HG02763 (cell line): ENCODE data around the gene ADGRB2.
"Not testable (repeated sequence)": the region's sequence is repeated elsewhere in the genome, so short reads cannot be mapped to it uniquely, and the experiment has no call there.

Experiments used
- ATAC-seq: cut with Tn5 transposase; IDR thresholded peaks from one replicate; pipeline ENCODE4 v1.9.1; 2021; ENCODE audit warnings: mild to moderate bottlenecking, moderate library complexity; ENCODE audit not compliant: unreplicated experiment

ADGRB2 gene

DNA sequence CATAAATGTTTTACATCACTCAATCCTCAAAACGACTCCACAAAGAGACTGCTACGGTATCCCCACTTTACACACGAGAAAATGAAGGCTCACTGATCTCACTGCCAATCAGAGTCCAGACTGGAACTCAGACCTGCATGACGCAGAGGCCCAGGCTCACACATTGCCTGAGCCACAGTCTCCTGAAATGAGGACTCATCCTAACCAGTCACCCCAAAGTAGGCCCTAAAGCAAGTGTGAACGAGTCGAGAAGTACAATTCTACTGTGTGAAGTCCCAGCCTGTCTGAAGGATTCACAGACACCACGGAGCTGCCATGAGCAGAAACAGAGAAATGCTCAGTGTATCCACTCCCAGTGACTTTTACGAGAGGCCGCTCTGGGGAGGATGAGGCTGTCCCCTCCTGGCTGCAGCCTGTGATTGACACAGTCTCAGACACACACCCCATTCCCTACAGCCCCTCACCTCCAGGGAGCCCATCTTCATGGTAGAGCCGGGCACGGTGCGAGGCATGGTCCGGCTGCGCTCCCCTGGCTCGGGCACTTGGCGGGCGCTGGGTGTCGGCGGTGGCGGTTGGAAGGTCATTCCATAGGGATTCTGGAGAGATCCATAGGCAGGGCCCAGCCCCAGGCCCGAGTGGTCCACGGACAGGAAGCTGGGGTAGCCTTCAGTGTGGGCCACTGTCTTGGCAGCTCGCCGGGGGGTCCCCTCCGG, 33.6 kb downstream of the ADGRB2 start:
- ATAC-seq, result no peak

DNA sequence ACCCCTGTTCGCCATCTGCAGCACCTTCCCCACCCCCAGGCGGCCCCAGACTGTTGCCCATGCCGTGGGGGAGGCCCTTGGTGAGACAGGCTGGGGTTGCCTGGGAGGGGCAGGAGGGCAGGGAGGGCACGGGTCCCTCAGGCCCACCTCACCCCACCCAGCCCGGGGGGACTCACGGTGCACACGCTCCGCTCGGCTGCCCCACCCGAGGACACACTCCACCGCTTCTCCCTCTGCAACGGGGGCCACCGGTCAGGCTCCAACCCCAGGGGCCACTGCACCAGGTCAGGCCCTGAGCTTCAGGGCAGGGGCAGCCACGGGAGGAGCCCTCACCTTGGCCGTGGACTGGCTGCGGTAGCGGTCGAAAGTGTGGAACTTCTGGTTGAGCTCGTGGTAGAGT, 36.3 kb downstream of the ADGRB2 start:
- ATAC-seq, result no peak

DNA sequence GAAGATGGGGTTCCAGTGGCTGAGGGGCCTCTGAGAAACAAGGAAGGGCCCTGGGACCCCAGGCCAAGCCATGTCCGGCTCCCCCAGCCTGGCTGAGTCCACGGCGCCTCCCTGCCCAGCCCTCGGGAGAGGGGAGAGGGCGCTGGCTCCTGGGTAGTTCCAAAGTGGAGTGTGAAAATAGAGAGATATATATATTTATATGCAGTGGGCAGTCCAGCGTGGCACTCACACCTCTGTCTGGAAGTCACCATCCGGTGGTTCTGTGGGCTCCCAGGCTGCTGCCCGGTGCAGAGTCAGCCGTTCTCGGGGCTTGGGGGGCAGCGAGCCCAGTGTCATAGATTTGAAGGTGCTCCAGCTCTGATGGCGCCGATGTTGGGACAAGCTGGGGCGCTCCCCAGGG, 36.9 kb downstream of the ADGRB2 start:
- no peak for ATAC-seq

DNA sequence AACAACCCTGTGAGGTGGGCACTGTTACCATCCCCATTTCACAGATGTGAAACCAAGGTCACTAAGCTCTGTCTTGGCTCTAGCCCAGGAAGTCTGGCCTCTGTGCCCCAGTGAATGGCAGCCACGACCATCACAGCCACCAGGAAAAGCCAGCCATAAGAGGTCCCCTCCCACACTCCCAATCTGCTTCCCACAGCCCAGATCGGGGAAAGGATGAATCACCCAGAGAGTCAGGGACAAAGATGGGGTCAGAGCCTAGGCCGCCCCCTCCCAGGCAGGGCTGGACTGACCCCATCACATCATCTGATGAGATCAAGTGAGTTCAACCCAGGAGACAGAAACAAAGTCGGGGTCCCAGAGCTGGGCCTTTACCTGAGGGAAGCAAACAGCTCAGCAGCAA, 37.4 kb downstream of the ADGRB2 start:
- no peak for ATAC-seq

DNA sequence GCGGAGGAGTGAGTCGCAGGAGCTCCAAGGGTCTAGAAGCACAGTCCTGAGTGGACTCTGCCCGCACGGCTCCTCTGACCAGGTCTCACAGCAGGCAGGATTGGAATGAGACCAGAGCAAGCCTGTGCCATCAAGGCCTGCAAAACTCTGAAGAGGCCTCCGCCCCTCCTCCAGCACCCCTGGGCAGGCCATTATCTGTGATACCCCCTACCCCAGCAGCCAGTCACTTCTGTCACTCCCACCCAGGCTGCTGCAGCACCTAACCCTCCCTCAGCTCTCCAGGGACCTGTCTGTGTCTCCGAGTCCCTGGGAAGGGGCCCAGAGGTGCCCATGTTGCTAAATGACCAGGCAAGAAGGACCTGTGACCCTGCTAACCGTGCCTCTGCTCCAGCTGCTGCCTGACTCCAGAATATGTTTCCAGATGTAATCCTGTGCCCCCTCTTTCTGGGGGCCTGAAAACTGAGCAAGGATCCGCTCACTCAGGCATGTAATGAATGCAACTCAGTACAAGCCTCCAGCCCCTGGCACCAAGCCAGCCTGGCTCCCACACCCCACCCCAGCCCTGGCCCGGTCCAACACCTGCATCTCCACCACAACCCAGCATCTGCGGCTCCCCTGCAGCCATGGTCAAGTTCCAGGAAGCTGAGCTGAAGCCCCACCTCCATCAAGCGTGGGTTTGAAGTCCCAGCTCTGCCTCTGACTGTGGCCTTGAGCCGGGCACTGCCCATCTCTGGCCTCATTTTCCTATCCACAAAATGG, 38.2 kb downstream of the ADGRB2 start:
- ATAC-seq, result no peak

DNA sequence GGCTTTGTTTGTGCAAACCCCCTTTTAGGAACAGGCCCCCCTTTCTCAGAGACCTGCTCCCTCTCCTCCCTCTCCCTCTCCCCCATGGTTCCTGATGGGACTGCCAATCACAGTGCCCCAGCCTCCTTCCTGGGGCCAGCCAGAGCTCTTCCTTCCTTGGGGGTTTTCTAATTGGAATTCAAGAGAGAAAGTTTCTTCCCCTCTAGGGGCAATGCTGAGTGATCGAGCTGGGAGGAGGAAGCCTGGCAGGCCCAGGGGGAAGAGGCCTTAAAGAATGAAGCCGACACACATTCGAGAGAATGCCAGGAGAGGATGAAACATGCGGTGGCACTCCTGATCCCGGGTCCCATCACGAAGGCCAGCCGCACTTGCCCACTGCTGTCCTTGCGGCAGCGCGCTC, 39.0 kb downstream of the ADGRB2 start:
- ATAC-seq, result no peak

DNA sequence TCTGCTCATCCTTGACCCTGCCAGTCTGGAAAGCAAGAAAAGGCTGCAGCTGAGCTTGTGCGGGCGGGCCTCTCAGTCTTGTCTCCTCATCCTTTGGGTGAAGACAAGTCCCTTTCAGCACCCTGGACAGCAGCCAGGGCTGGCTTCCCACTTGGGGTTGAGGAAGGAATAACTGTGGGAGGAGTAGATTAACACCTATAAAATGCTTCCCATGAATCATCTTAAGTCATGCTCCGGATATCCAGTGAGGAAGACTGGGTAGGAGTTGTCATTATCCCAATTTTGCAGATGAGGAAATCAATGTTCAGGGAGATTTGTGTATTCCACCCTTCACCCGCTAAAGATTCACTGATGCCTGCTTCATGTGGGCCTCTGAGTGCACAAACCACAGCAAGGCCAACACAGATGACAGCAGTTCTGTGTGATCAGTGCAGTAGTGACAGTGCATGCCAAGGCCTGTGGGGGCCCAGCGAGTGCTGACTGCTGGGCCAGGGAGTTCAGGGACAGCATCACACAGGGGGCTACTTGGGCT, 40.2 kb downstream of the ADGRB2 start:
- ATAC-seq, result no peak

DNA sequence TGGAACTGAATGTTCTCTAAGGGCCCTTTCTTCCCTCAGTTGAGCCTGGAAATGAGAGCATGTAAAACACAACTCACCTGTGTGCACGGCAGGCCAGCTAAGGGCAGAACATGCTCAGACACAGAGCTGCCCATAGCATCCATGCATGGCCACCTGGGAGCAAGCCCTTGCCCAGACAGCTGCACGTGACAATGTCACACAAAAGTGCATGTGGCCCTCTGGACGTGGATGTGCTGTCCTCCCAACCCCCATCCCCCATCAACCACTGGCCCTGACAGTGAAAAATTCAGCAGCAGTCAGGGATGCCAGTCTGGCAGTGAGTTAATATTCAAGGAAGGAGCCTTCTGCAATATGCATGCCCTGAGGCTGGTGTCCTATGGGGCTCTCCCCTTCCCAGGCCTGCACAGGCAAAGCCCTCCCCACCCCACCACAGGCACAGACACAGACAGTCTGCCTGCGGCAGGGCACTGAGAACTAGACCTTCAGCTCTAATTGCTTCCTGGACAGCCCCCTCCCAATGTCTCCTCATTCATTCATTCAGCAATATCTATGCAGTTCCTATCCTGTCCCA, 45.7 kb downstream of the ADGRB2 start:
- no peak for ATAC-seq

DNA sequence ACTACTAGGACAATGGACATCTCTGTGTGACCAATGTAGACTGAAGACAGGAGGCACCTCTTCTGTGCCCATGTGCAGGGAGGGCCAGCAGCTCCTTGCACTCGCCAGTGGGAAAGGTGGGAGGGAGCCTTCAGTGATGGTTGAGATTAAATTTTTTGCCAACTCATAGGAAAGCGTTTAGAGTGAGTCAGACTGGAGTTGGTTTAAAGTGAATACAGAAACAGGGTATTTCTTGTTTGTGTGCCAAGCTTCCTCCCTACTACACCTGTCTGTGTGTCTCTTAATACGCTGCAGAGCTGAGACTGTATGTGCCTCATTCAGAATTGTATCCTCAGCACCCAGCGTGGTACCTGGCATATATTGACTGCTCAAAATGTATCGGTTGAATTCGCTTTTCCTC, 46.8 kb downstream of the ADGRB2 start:
- ATAC-seq, result no peak

DNA sequence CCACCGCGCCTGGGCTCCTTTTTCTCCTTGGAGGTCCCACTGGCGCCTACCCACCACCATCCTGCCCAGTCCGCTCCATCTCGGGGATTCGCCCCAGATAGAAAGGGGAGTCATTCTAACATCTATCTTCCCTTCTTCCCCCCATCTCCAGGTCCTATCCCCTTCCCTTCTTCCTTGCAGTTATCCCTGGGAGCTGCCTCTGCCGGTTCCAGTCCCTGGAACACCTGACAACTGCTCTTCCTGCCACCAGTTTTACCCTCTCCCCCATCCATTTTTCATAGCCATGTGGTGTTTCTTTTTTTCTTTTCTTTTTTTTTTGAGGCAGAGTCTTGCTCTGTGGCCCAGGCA, 48.3 kb downstream of the ADGRB2 start:
- no peak for ATAC-seq

DNA sequence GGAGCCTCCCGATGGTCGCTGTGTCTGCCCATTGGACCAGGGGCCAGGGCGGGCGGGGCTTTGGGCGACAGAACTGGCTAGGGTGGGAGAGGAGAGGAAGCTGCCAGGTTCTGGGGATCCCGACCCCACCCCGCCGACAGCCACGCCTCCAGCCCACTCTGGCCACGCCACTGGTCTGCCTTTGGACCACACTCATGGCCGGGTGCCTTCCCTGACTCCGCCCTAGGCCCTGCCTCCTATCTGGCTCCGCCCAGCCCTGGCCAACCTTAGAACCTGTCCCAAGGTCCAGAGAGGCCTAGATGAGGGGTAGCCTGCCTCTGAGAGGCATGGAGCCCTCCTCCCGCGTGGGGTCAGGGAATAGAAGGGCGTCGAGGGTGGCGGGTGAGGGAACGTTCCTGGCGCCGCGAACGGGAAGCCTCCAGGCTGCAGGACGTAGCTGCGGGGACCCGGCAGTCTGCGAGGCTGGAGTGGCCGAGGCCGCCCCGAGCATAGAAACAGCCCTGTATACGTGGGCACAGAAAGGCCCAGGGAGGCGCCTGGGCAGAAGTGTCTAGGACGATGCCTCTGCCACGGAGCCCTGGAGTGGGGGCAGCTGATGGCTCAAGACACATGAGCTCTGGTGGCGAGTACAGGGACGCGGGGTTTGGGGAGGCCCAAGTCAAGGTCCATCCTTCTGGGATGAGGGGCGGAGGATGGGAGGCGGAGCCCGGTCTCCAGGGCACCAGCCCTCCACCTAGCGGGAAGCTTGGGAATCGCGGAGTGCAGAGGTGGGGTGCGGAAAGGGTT, 48.9 kb downstream of the ADGRB2 start:
- ATAC-seq, result no peak

DNA sequence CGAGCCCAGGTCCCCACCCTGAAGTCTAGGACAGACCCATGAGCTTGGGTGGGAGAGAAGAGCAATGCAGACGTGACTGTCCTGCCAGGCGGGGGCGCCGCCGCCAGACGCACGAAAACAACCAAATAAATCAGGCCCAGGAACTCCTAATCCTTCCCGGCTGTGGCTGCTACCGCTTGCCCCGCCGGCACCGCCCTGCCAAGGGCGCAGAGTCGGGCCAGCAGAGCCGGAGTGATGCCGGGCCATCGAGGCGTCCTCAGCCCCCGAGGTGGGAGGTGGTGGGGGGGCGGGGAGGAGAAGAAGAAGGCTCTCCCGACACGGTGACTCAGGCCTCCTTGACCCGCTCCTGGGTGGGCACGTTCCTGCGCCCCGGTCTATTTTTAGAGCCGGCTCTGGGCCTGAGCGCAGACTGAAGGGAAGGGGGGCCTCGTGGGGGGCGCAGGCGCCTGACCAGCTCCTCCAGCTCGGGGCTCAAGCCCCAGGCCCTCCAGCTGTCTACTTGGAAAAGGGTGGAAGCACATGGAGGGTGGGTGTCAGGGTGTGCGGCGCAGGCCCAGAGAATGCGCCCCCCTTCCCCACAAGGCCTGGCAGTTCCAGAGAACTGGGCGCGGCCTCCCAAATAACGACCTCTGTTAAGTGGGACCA, 49.6 kb downstream of the ADGRB2 start:
- no peak for ATAC-seq

DNA sequence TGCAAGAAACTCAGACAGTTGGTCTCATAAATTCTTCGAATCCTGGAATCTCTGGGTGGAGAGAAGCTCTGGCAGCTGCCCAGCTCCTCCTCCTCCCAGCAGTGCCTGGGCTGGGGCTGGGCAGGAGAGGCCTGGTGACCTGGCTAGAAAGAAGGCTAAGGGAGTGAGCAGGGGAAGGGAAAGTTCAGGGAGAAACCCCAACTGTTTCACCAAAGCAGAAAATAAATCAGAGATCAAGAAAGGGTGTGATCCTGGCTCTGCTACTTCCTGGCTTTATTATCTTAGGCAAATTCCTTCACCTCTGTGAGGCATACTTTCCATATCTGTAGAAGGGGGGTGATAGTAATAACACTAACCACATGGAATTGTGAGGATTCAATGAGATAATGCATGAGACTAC, 51.5 kb downstream of the ADGRB2 start:
- ATAC-seq, result no peak

DNA sequence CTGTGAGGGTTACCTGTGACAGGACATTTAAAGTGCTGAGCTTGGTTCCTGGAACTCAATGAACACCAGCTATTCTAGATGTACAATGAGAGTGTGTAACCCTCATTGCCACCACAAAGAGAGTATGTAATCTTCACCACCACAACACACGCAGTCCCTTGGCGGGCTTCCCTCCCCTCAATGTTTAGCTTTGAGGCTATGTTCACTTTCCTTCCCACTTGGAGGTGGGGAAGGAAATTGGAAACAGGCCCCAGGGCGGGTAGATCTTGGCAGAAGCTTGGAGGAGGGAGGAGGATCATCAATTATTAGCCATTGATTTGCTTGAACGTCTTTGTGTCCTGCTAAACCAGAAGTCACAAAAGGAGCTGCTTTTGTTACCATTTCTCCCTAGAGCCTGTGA, 52.1 kb downstream of the ADGRB2 start:
- ATAC-seq, result no peak

DNA sequence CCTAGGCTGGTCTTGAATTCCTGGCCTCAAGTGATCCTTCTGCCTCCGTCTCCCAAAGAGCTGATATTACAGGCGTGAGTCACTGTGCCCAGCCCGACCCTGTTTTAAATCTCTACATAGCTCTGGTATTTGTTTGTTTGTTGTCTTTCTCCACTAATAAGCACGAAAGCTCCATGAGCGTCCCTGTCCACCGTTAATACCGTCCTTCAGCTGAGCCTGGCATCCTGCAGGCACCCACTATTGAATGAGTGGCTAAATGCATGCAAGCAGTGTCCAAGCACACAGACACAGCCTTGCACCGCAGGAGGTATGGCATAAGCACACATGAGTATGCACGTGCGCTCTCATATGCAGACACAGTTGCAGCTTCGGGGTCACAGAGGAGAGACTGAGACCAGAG, 55.8 kb downstream of the ADGRB2 start:
- ATAC-seq, result no peak

DNA sequence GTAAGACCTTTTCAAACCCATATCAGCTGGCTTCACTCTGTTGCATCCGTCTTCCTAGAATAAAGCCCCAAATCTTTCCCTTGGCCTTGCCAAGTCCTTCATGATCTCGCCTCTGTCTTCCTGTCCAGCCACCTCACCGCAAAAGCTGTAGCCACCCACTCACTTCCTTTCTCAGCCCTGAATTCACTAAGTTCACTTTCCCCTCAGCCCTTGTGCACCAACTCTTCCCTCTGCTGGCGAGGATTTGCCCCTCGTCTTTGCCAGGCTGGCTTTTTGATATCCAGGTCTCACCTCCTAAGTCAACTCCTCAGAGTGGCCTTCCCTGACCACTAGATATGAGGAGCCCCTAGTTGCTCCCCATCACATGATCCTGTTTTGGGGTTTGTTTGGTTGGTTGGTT, 56.4 kb downstream of the ADGRB2 start:
- no peak for ATAC-seq

DNA sequence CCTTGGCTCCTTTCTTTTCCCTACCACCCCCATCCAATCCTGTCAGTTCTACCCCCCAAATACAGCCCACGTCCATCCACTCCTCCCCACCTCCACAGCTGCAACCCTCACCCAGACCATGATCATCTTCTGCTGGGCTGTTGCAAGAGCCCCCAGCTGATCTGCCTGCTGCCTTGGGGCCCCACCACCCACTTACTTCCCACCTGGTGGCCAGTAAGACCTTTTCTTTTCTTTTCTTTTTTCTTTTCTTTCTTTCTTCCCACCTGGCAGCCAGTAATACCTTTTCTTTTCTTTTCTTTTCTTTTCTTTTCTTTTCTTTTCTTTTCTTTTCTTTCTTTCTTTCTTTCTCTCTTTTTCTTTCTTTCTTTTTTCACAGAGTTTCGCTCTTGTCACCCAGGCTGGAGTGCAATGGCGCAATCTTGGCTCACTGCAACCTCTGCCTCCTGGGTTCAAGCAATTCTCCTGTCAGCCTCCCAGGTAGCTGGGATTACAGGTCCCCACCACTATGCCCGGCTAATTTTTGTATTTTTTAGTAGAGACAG, 57.0 kb downstream of the ADGRB2 start:
- not testable (repeated sequence) for ATAC-seq

DNA sequence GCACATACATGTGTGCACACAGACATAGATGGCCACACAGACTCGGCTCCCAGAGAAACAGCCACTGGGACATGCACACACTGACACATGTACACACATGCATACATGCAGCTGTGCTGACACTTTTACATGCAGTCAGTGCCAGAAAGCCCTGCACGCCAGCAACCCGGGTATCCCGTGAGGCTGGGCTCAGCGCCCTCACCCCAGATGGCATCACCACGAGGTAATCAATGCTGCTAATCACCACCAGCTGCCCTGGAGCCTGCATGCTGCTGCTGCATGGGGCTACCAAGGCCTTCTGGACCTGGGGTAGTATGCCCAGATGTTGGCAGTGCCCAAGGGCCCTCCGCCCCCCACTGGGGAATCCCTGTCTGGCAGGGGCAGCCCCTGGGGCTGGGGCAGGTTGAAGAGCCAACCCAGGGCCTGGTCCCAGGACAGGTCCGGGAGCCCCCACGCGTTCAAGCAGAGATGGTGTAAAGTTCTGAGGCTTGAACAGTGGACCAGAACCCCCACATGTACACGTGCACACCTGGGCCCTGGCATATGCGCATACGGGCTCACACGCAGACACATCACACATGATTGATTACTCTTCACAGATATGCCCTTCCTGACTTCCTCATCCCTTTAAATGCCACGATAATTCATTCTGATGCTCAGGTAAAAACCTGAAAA, 57.6 kb downstream of the ADGRB2 start:
- ATAC-seq, result no peak

DNA sequence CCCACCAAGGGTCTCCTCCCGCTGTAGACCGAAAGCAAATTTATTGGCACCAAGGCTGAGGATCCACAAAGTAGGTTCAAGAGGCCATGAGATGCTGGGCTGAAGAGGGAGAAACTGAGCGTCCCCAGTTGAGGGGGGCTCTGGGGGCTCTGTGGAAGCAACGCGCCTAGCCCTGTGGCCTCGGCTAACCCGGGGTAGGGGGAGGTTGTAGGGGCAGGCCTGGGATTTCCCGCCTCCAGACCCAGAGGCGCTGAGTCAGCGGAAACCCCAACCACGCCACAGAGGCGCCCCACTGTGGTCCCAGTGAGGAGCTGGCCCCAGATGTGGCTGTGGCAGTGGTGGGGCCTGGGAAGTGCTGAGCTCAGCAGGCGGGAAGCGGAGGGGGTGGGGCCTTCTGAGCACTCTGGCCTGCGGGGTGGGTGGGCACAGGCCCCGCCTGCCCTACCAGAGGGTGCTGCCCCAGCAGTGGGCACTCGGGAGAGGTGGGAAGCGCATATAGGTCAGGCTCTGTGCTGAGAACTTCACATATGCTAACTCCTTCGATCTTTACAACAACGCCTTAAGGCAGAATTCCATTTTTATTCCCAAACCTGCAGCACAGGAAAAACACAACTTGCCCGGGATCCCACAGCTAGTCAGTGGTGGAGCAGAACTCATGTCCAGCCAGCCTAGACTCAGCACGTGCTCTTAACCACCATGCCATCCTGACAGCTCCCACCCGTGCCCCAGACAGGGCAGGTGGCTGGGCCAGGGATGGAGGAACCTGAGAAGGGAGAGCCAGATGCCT, 58.9 kb downstream of the ADGRB2 start:
- no peak for ATAC-seq
